HepG2 (cell line): Measurements from ENCODE around the gene SLC44A4. TPM values are rescaled to one million over a fixed set of nuclear protein-coding genes. Genes with fewer than 3 reads are reported as not detected.

Experiments used
- ATAC-seq: fragments of 200-7000 bp; cut with Tn5 transposase; 3 replicates; pipeline ENCODE4 v1.9.1; 2020; ENCODE audit warnings: mild to moderate bottlenecking, moderate library complexity
- BruUV-seq: library from RNA; stranded (reverse); fragments of 400-500 nt; replicated peaks from 2 replicates; lab custom pipeline; 2021; lab: Mats Ljungman, UMichigan
- CTCF ChIA-PET: fragments of 300-600 bp; formaldehyde crosslinking; extraction: SDS; loops from one replicate; lab custom pipeline; 2021; ENCODE audit warnings: low total read pairs, inconsistent platforms, low intra/inter-chr PET ratio; lab: Yijun Ruan, JAX
- POLR2A ChIA-PET: fragments of 350-600 bp; sonication (Branson Sonifier 250); formaldehyde crosslinking; loops from one replicate; lab custom pipeline; 2020; ENCODE audit warnings: antibody characterized with exemption, inconsistent platforms; lab: Yijun Ruan, JAX
- DNase-seq: peaks from one replicate; pipeline ENCODE4 v3.0.0-alpha.2; 2015; ENCODE audit warnings: low spot score
- FAIRE-seq: peaks from 3 replicates; lab custom pipeline; 2011; peaks lifted over from hg19 to GRCh38; lab: Jason Lieb, UNC
- H2AFZ ChIP-seq: one replicate; pipeline ENCODE4 v1.6.1; 2011; ENCODE audit warnings: low read length, inconsistent platforms
- H3K27ac ChIP-seq: fragments of 300-600 bp; 3 replicates; pipeline ENCODE4 v1.8.0; 2011; ENCODE audit warnings: mixed run types, mild to moderate bottlenecking, mixed read lengths, low read length, inconsistent platforms; ENCODE audit not compliant: insufficient read depth; ENCODE audit errors: extremely low read length
- H3K27me3 ChIP-seq, 2 experiments: fragments of 200-600 bp in 1 of 2; 2 replicates in 1 of 2; 3 replicates in 1 of 2; pipeline versions ENCODE4 v1.6.0 to v1.8.0; 2011; ENCODE audit warnings: low read length in 2 of 2, mild to moderate bottlenecking in 2 of 2, moderate library complexity in 2 of 2, inconsistent platforms in 1 of 2; ENCODE audit not compliant: insufficient read depth in 2 of 2, control insufficient read depth in 1 of 2
- H3K36me3 ChIP-seq, 2 experiments: fragments of 200-600 bp in 1 of 2; replicated peaks in 1 of 2; 2 replicates in 1 of 2; 3 replicates in 1 of 2; pipeline versions ENCODE4 v1.5.1 to v1.8.0; 2011; ENCODE audit warnings: low read length in 2 of 2, inconsistent platforms in 1 of 2; ENCODE audit not compliant: insufficient read depth in 2 of 2, control insufficient read depth in 1 of 2
- H3K4me1 ChIP-seq: 2 replicates; pipeline ENCODE4 v1.5.1; 2012; ENCODE audit warnings: low read length, inconsistent platforms; ENCODE audit not compliant: insufficient read depth
- H3K4me2 ChIP-seq: 2 replicates; pipeline ENCODE4 v1.6.0; 2011; ENCODE audit warnings: low read depth, low read length, inconsistent platforms
- H3K4me3 ChIP-seq, 3 experiments: fragments of 200-600 bp in 1 of 3; sonication (generic), shearing (Covaris generic) in 1 of 3; replicated peaks in 1 of 3; 2 replicates each; pipeline ENCODE4 v1.5.1; 2011 to 2016; ENCODE audit warnings: low read length in 3 of 3, inconsistent platforms in 2 of 3, low read depth in 2 of 3, mild to moderate bottlenecking in 2 of 3, control low read depth in 1 of 3, mixed read lengths in 1 of 3; ENCODE audit not compliant: insufficient read depth in 1 of 3
- H3K79me2 ChIP-seq: one replicate; pipeline ENCODE4 v1.6.1; 2011; ENCODE audit warnings: low read length, inconsistent platforms; ENCODE audit not compliant: insufficient read depth
- H3K9ac ChIP-seq: 2 replicates; pipeline ENCODE4 v1.6.0; 2011; ENCODE audit warnings: mild to moderate bottlenecking, low read depth, low read length, inconsistent platforms; ENCODE audit not compliant: insufficient read depth
- H3K9me3 ChIP-seq: 2 replicates; pipeline ENCODE4 v1.5.1; 2012; ENCODE audit warnings: mild to moderate bottlenecking, low read length
- H4K20me1 ChIP-seq: 2 replicates; pipeline ENCODE4 v1.6.0; 2011; ENCODE audit warnings: inconsistent platforms, mild to moderate bottlenecking, low read length, moderate library complexity; ENCODE audit not compliant: insufficient read depth
- IRX3 ChIP-seq: sonication (generic); formaldehyde crosslinking; IDR thresholded peaks from 2 replicates; pipeline ENCODE4 v1.8.1; 2023; ENCODE audit warnings: mild to moderate bottlenecking, low read depth, missing genetic modification reagents, borderline replicate concordance
- JUND ChIP-seq: sonication (generic); formaldehyde crosslinking; IDR thresholded peaks from 2 replicates; pipeline ENCODE4 v1.8.0; 2022; ENCODE audit warnings: mild to moderate bottlenecking, missing genetic modification reagents
- MAFK ChIP-seq, 2 experiments: IDR thresholded peaks in 1 of 2; conservative IDR thresholded peaks in 1 of 2; 2 replicates each; pipeline ENCODE4 v1.6.1; 2011; ENCODE audit warnings: improper control_type of control experiment in 2 of 2, low read length in 2 of 2
- RFX1 ChIP-seq: fragments of 450-650 bp; IDR thresholded peaks from 2 replicates; pipeline ENCODE4 v1.6.1; 2017
- SOX13 ChIP-seq, 3 experiments: fragments of 450-650 bp in 1 of 3; sonication (generic) in 1 of 3; formaldehyde crosslinking in 1 of 3; IDR thresholded peaks in 2 of 3; conservative IDR thresholded peaks in 1 of 3; 2 replicates each; pipeline versions ENCODE4 v1.5.0 to v1.6.1; 2016 to 2020; ENCODE audit warnings: antibody characterized with exemption in 1 of 3, mild to moderate bottlenecking in 1 of 3, missing compliant biosample characterization in 1 of 3, missing genetic modification reagents in 1 of 3, moderate library complexity in 1 of 3
- TCF7L2 ChIP-seq: IDR thresholded peaks from 2 replicates; pipeline ENCODE4 v1.6.1; 2011; ENCODE audit warnings: mild to moderate bottlenecking, low read depth, low read length, moderate library complexity
- TP53 ChIP-seq: sonication (generic); formaldehyde crosslinking; conservative IDR thresholded peaks from 2 replicates; pipeline ENCODE4 v1.4.0; 2020; ENCODE audit warnings: missing genetic modification reagents
- ZKSCAN1 ChIP-seq: fragments of 150-350 bp; IDR thresholded peaks from 2 replicates; pipeline ENCODE4 v1.6.1; 2014; ENCODE audit warnings: low read length
- WGBS: methylation state at CpG from one replicate; pipeline ENCODE4 v1.1.6; 2017; ENCODE audit warnings: low lambda C conversion rate; 5-methylcytosine and 5-hydroxymethylcytosine counted together
- in situ Hi-C: cut with HindIII; loops from 2 replicates; pipeline ENCODE4 v1.10.0; 2017; ENCODE audit warnings: low pct_unique_long_range_greater_than_20kb; ENCODE audit not compliant: extremely low pct_ligation_motif_present
- intact Hi-C: fragments of 100-400 bp; cut with micrococcal nuclease; formaldehyde crosslinking; loops from one replicate; pipeline ENCODE4 v1.10.0; 2022; ENCODE audit not compliant: unreplicated experiment
- polyA plus RNA-seq, 8 experiments: library from polyadenylated mRNA; depleted of rRNA in 3 of 8; stranded (reverse) in 7 of 8; unstranded in 1 of 8; fragments of >200 nt; fragmentation: Illumina TruSeq in 4 of 8; extraction: Trizol in 4 of 8; gene quantifications; 2 replicates each; pipeline versions ENCODE4 v1.2.1 to v1.2.3, GENCODE V29; 2011 to 2016; ENCODE audit warnings: low read depth in 4 of 8, missing spikeins in 1 of 8, mixed read lengths in 1 of 8; ENCODE audit not compliant: insufficient read depth in 1 of 8
- total RNA-seq, 5 experiments: library from RNA; depleted of rRNA; stranded (reverse); fragments of >200 nt; fragmentation: Illumina TruSeq; extraction: Trizol; gene quantifications; 2 replicates each; pipeline ENCODE4 v1.2.3, GENCODE V29; 2016; ENCODE audit warnings: low read depth in 1 of 5

SLC44A4 gene
- total and polyA plus RNA-seq, 2 of the 13 experiments (the other 11 are each of a cell fraction or from before 2014, with no cell fraction given), result 3.5 to 5.9 TPM

DNA sequence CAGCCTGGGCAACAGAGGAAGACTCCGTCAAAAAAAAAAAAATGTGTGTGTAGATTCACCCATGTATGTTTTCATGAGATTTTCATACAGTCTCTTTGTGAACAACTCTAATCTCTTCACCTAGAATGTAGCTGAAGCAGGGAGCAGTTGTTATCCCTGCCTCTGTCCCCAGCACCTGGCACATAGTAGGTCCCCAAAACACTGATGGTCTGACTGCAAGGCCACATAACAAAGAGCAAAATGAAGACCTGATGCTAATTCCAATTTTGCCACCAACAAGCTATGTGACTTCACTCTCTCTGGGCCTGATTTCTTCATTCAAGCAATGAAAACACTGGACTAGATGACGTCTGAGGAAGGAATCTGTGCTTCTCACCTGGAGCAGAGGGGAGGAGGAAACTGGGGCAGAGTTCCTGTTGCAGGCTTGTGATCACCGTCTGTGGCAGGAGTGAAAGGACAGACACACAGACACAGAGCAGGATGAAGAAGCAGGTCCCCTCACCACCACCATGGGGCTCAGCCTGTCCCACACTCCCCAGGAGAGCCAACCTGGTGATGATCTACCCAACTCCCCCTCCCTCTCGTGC lies 4.6 kb downstream of the SLC44A4 start:
- CTCF ChIA-PET, result no interaction called here
- WGBS, result 43% methylated on average over 4 of the region's 4 CpGs
- FAIRE-seq (no peak), ATAC-seq (no peak), DNase-seq (no peak)
- Histone ChIP-seq H3K4me2 (no peak overlapping the region), H3K9me3 (no peaks in the 10 kb centered on the region), H3K27me3 (no peaks in the 10 kb centered on the region), H3K79me2 (no peaks in the 10 kb centered on the region), H3K9ac (no peak overlapping the region), H3K27ac (no peak overlapping the region), H3K4me3 (no peak overlapping the region), H3K4me1 (peaks cover 64% of the 10 kb centered on the region), H4K20me1 (no peaks in the 10 kb centered on the region), H3K36me3 (no peaks in the 10 kb centered on the region), H2AFZ (no peak overlapping the region)
- in situ Hi-C loops (no loop called here), intact Hi-C loops (no loop called here)
- POLR2A ChIA-PET, result interaction anchor here (0.9 to 7.2 kb wide), 2 partner anchors 10 to 22 kb away, joined by 3 to 103 read pairs; partner anchors contain the start of gene NEU1
- no TSS peak for BruUV-seq
- TF ChIP-seq MAFK (conservative IDR thresholded peaks at IDR 0.05 in 1 of 2, IDR thresholded peaks at IDR 0.05 in 1 of 2; ENCODE audit: low read length in 2 of 2), result no peak
- no peak for TF ChIP-seq TP53 (CRISPR knock-in tag)
- no peak for TF ChIP-seq SOX13 (IDR thresholded peaks at IDR 0.05)
- no peak for TF ChIP-seq SOX13 (CRISPR knock-in tag; conservative IDR thresholded peaks at IDR 0.05 in 1 of 2, IDR thresholded peaks at IDR 0.05 in 1 of 2)
- TF ChIP-seq ZKSCAN1, result peak; percentile 87
- no peak for TF ChIP-seq RFX1
- no peak for TF ChIP-seq JUND (CRISPR knock-in tag)
- no peak for TF ChIP-seq TCF7L2
- TF ChIP-seq IRX3 (CRISPR knock-in tag), result no peak
